ENCODE measurements around the gene ZG16B.

- TF ChIP-seq CTCF (IDR thresholded peaks at IDR 0.05) (no peak), POLR2A (IDR thresholded peaks at IDR 0.05) (no peak)
These were observed 23.5 kb downstream of the ZG16B start for GRCh38 chr16:2853531-2854073.

All from prostate gland (tissue), 2 donors.